Ramos (cell line): ENCODE measurements around the gene SURF1.
"Not testable (repeated sequence)": the region's sequence is repeated elsewhere in the genome, so short reads cannot be mapped to it uniquely, and the experiment has no call there.

ENCODE experiments used
- in situ Hi-C: fragments of 300-500 bp; cut with MboI; formaldehyde crosslinking; loops from one replicate; pipeline ENCODE4 v1.14.3; 2022; ENCODE audit warnings: low sequenced_read_pairs; ENCODE audit not compliant: unreplicated experiment

Gene SURF1

GRCh38 chr9:133384736-133385321 is 28.5 kb upstream of the SURF1 start:
- in situ Hi-C loops, result no loop called here

DNA sequence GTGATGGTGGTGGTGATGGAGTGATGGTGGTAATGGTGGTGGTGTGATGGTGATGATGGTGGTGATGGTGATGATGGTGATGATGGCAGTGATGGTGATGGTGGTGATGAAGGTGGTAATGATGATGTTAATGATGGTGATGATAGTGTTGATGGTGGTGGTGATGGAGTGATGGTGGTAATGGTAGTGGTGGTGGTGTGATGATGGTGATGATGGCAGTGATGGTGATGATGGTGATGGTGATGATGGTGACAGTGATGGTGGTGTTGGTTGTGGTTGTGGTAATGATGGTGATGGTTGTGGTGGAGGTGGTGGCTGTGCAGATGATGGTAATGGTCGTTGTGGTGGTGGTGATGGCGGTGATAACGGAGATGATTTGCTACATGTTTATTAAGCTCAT is 27.2 kb upstream of the SURF1 start:
- in situ Hi-C loops, result no loop called here

DNA sequence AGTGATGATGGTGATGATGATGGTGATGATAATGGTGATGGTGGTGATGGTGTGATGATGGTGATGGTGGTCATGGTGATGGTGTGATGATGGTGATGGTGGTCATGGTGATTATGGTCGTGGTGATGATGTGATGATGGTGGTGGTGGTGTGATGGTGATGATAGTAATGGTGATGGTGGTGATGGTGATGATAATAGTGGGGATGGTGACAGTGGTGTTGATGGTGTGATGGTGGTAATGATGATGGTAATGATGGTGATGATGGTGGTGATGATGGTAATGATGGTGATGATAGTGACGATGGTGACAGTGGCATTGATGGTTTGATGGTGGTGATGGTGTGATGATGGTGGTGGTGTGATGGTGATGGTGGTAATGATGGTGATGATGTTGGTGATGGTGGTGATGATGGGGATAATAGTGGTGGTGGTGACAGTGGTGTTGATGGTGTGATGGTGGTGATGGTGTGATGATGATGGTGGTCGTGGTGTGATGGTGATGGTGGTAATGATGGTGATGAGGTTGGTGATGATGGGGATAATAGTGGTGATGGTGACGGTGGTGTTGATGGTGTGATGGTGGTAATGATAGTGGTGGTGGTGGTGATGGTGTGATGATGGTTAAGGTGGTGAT is 26.3 kb upstream of the SURF1 start:
- in situ Hi-C loops, result no loop called here

GRCh38 chr9:133380734-133381133 is 24.4 kb upstream of the SURF1 start:
- in situ Hi-C loops, result no loop called here

- in situ Hi-C loops, result no loop called here
Observed at GRCh38 chr9:133379153-133380086, 23.1 kb upstream of the SURF1 start.

GRCh38 chr9:133378408-133378962 is 22.2 kb upstream of the SURF1 start:
- in situ Hi-C loops, result no loop called here

GRCh38 chr9:133377721-133378216 is 21.5 kb upstream of the SURF1 start:
- in situ Hi-C loops, result no loop called here

DNA sequence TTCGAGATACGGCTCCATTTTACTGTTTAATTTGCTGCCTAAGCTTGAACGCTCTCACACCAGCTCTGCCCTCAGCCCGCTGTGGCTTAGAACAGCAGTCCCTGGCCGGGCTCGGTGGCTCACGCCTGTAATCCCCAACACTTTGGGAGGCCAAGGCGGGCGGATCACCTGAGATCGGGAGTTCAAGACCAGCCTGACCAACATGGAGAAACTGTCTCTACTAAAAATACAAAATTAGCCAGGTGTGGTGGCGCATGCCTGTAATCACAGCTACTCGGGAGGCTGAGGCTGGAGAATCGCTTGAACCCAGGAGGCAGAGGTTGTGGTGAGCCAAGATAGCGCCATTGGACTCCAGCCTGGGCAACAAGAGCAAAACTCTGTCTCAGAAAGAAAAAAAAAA is 21.0 kb upstream of the SURF1 start:
- in situ Hi-C loops, result not testable (repeated sequence)

DNA sequence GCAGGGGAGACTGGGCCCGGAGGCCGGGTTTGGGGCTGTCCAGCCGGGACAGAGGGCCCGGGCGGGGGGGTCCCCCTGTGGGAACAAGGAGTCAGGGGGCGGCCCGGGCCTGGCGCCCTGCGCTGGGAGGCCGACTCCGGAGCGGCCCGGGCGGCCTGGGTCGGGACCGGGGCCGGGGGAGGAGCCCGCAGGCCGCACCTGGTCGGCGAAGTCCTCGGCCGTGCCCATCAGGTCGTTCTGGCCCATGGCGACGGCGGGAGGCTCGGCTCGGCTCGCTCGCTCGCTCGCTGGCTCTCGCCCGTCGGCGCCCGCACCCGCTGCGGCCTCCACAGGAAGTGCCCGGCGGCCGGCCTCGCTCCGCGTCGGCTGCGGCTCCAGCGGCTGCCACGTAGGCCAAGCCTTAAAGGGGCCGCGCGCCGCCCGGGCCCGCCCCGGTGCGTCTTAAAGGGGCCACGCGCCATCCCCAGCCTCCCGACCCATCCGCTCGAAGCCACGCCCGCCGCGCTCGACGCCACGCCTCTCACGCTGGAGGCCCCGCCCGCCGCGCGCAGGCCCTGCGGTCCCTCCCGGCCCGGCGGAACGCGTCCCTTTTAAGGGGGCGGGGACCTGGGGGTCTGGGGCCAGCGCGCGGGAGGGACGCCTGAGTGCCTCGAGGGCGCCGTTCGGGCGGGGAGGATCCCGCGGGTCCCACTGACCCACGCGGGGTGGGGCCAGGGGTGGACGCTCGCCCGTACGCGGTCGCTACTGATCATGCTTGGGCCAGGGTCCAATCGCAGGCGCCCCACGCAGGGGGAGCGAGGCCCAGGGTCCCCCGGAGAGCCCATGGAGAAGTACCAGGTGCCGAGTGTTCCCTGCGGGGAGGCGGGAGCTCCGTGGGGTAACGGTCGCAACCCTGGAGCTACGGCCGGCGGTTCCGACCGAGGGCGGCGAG is 19.7 kb upstream of the SURF1 start, which contains the start of the genes STKLD1 and SURF4:
TSS of gene STKLD1 (plus strand) at position 643 of the 931 bp plus-strand sequence. CDS start at position 751, 108 bp downstream.
TSS of gene SURF4 (minus strand) at position 337 of the 931 bp plus-strand sequence. CDS start at position 246, 91 bp downstream.
- in situ Hi-C loops, result no loop called here

DNA sequence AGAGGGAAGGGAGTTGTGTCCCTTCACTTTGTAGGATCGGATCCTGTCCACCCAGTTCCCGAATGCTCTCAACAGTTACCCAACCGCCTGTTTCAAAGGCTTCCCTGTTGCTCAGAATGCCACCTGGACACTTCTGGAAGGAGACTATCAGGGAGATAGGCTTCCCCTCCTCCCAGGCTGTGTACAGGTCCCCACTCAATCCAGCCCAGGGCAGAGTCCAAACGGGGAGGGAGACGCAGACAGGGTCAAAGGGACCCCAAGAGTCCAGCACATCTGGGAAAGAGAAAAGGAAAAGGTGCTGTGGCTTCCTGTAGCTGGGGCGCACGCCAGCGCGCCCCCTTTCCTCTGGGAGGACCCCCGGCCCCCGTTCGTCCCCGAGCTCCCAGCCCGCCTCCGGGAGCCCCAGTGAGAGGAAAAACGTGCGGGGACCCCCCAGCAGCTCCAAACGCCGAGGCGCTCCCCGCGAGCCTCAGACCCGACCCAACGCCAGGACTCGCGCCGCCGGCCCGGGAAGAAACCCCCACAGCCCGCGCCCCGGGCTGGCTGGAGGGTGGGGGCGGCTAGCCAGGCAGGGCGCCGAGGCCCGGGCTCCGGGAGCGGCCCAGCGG is 18.9 kb upstream of the SURF1 start:
- in situ Hi-C loops, result no loop called here

DNA sequence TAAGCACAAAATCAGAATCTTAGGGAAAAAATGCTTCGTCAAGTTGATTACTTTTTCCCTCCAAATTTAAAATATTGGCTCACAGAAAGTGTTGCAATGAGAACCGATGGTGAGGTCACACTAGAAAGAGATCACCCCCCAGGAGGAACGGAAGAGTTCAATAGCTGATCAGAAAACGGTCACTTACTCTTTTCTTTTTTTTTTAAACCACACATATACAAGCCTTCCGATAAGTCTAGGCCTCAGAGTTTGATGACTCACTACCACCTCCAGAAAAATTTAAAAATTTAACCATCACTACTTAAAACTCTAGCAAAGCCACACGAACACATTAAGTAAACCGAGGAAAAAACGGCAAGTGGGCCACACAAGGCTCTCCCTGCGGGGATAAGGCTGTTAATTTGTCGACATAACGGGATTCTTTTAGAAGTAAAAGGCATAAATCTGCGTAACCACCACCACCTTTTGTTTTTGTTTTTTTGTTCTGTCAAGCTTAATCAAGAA is 18.4 kb upstream of the SURF1 start:
- in situ Hi-C loops, result no loop called here

DNA sequence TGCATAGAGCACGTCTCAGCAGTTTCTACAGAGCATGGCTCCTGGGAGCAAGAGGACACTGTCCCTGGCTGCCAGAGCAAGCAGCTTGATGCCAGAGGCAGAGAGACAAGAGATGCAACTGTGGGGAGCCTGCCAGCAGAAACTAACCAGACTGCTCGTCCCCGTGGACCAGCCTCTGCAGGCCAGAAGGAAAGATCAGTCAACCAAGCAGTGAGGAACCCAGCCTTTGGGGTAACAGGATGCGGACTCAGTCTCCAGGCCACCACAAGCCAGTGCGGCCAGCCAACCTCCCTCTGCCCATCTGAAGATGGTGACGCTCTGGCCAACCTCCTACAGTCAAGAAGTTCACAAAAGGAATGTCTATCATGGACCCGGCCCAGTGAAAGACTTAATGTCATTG is 15.9 kb upstream of the SURF1 start:
- in situ Hi-C loops, result no loop called here

DNA sequence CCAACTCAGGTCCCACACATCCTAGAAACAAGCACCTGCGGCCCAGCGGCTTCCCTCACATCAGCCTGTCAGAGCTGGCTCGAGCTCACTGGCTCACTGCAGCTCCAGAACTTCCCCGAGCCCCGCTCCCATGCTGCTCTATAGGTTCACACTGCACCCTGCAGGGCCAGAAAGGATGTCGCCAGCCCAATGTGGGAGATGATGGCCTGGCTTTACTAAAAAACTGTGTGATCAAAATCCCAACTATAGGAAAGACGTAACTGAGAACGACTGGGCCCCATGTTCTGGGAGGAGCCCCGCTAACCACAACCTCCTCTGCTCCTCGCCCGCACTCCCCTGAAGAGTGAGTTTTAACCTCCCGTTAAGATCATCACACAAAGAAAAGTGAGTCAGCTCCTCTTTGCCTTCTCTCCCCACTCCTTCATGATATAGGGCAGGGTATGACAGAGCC is 15.0 kb upstream of the SURF1 start:
- in situ Hi-C loops, result no loop called here

GRCh38 chr9:133370685-133371084 is 14.4 kb upstream of the SURF1 start:
- in situ Hi-C loops, result no loop called here

DNA sequence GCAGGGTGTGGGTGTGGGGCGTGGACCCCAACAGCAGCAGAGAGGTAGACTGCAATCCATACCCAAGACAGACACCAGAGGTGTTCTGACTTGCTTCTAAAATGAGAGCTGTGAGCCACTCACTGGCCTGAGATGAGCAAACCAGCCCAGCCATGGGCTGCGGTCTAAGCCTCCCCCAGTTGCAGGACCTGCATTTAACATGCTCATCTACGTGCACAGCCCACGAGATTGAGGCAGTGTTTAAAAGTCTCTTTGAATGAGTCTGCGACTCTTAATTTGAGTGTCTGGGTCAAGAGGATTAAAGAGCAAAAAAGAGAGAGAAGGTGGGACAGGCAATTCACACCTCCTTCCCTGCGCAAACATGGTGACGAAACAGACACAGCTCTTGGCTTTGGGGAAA is 13.6 kb upstream of the SURF1 start:
- in situ Hi-C loops, result no loop called here

DNA sequence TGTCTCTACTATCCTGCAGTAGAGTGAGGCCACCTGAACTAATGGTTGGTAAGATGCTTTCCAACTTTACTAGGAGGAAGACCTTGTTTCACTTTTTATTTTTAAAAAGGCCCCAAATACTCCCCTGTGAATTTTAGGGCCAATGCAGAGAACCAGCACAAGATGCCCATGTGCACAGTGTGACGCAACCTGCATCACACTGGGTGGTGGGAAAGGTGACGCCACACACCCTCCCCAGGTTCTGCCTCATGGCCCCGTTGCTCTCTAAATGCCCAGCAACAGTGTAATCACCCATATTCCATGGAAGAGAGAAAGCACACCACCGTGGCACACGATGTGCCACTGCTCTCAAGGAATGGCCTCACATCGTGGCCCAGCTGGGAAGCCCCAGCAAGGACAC is 13.1 kb upstream of the SURF1 start:
- in situ Hi-C loops, result no loop called here

- in situ Hi-C loops, result no loop called here
Observed at GRCh38 chr9:133368249-133368881, 12.1 kb upstream of the SURF1 start.

- in situ Hi-C loops, result no loop called here
Observed at GRCh38 chr9:133367778-133368177, 11.5 kb upstream of the SURF1 start.
